LNCaP clone FGC (cell line): ENCODE measurements around the gene GRM4.

Source experiments
- DNase-seq: peaks from one replicate; pipeline ENCODE4 v3.0.0-alpha.2; 2011; ENCODE audit warnings: low read depth
- H3K4me3 ChIP-seq: 2 replicates; pipeline ENCODE4 v1.5.1; 2011; ENCODE audit warnings: mild to moderate bottlenecking, low read depth, low read length, control low read depth
- CTCF ChIP-seq: IDR thresholded peaks from 2 replicates; pipeline ENCODE4 v1.5.1; 2012; ENCODE audit warnings: mild to moderate bottlenecking; ENCODE audit not compliant: control insufficient read depth, insufficient read depth; ENCODE audit errors: extremely low read depth

The GRM4 gene

GRCh38 chr6:34104628-34105027 lies 41.3 kb downstream of the GRM4 start:
- no peak overlapping the region for H3K4me3 ChIP-seq
- TF ChIP-seq CTCF = no peak
- DNase-seq = no peak

- no peak for DNase-seq
- no peak overlapping the region for H3K4me3 ChIP-seq
- no peak for TF ChIP-seq CTCF
Observed at GRCh38 chr6:34104186-34104585, 41.7 kb downstream of the GRM4 start.

GRCh38 chr6:34103321-34103720 lies 42.6 kb downstream of the GRM4 start:
- no peak for DNase-seq
- TF ChIP-seq CTCF = no peak
- no peak overlapping the region for H3K4me3 ChIP-seq

GRCh38 chr6:34102696-34103095 lies 43.2 kb downstream of the GRM4 start:
- TF ChIP-seq CTCF = no peak
- no peak for DNase-seq
- H3K4me3 ChIP-seq = no peak overlapping the region

GRCh38 chr6:34102099-34102656 lies 43.7 kb downstream of the GRM4 start:
- TF ChIP-seq CTCF = no peak
- no peak for DNase-seq

GRCh38 chr6:34100788-34101187 lies 45.1 kb downstream of the GRM4 start:
- TF ChIP-seq CTCF = no peak
- DNase-seq = no peak

More at GRCh38 chr6:34102099-34102656, 43.7 kb downstream of the GRM4 start:
- H3K4me3 ChIP-seq = no peak overlapping the region

GRCh38 chr6:34099878-34100277 lies 46.0 kb downstream of the GRM4 start:
- no peak overlapping the region for H3K4me3 ChIP-seq
- no peak for DNase-seq
- TF ChIP-seq CTCF = no peak

More at GRCh38 chr6:34100788-34101187, 45.1 kb downstream of the GRM4 start:
- no peak overlapping the region for H3K4me3 ChIP-seq
